Measurements from ENCODE around the gene COG1. TPM values are rescaled to one million over a fixed set of nuclear protein-coding genes. Genes with fewer than 3 reads are reported as not detected.

Gene COG1
- total and polyA plus RNA-seq, 7 donors: 17.5 to 33.5 (median 19.2) TPM

- WGBS, 2 donors: 12 to 58% methylated on average over 15 of the region's 15 CpGs
- DNase-seq: no peak
Observed at GRCh38 chr17:73182616-73183310, 10.1 kb upstream of the COG1 start.

DNA sequence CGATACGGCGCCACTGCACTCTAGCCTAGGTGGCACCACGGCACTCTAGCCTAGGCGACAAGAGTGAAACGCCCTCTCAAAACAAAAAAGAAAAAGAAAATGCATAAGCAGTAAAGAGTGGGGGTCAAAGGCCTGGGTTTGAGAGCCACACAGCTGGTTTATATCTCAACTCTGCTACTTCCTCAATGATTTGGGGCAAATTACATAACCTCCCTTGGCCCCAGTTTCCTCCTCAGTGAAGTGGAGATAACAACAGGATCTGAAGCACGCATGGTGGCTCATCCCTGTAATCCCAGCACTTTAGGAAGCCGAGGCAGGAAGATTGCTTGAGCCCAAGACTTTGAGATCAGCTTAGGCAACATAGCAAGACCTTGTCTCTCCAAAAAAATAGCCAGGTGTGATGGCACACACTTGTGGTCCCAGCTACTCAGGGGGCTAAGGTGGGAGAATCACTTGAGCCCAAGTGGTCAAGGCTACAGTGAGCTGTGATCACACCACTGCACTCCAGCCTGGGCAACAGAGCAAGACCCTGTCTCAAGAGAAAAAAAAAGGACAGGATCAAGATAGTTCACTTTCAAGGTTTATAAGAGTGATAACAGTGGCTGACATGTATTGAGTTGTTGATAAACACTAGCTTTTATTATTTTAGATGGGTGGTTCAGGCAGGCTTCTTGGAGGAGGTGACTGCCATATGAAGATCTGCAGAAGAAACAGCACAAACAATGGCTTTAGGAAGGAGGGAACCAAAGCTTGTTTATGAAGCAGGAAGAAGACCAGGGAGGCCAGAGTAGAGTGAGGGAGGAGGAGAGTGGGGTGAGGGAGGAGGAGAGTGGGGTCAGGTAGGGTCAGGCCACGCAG lies 8.5 kb upstream of the COG1 start:
- H3K9me3 ChIP-seq: no peaks in the 10 kb centered on the region
- H3K36me3 ChIP-seq: no peaks in the 10 kb centered on the region
- H3K4me1 ChIP-seq: no peaks in the 10 kb centered on the region
- no peak for TF ChIP-seq POLR2AphosphoS5 (IDR thresholded peaks at IDR 0.05)
- no peak for TF ChIP-seq POLR2A (IDR thresholded peaks at IDR 0.05)
- TF ChIP-seq, protein P1, sequence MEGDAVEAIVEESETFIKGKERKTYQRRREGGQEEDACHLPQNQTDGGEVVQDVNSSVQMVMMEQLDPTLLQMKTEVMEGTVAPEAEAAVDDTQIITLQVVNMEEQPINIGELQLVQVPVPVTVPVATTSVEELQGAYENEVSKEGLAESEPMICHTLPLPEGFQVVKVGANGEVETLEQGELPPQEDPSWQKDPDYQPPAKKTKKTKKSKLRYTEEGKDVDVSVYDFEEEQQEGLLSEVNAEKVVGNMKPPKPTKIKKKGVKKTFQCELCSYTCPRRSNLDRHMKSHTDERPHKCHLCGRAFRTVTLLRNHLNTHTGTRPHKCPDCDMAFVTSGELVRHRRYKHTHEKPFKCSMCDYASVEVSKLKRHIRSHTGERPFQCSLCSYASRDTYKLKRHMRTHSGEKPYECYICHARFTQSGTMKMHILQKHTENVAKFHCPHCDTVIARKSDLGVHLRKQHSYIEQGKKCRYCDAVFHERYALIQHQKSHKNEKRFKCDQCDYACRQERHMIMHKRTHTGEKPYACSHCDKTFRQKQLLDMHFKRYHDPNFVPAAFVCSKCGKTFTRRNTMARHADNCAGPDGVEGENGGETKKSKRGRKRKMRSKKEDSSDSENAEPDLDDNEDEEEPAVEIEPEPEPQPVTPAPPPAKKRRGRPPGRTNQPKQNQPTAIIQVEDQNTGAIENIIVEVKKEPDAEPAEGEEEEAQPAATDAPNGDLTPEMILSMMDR (IDR thresholded peaks at IDR 0.05): no peak
- H3K4me3 ChIP-seq: no peak overlapping the region
- DNase-seq: no peak
- intact Hi-C loops (cut with DNase I): no loop called here
- H3K27me3 ChIP-seq: no peaks in the 10 kb centered on the region
- H3K27ac ChIP-seq: no peak overlapping the region
- WGBS, 2 donors: 18 to 66% methylated on average over 9 of the region's 9 CpGs

More at GRCh38 chr17:73182616-73183310, 10.1 kb upstream of the COG1 start:
- H3K4me3 ChIP-seq: no peak overlapping the region
- no peaks in the 10 kb centered on the region for H3K9me3 ChIP-seq
- H3K4me1 ChIP-seq: no peaks in the 10 kb centered on the region
- no peaks in the 10 kb centered on the region for H3K27me3 ChIP-seq
- TF ChIP-seq POLR2A (IDR thresholded peaks at IDR 0.05) (no peak), EP300 (IDR thresholded peaks at IDR 0.05) (no peak), POLR2AphosphoS5 (IDR thresholded peaks at IDR 0.05) (no peak)
- TF ChIP-seq, protein P1 (IDR thresholded peaks at IDR 0.05): no peak
- H3K27ac ChIP-seq: no peak overlapping the region
- no peaks in the 10 kb centered on the region for H3K36me3 ChIP-seq
- intact Hi-C loops (cut with DNase I): no loop called here

DNA sequence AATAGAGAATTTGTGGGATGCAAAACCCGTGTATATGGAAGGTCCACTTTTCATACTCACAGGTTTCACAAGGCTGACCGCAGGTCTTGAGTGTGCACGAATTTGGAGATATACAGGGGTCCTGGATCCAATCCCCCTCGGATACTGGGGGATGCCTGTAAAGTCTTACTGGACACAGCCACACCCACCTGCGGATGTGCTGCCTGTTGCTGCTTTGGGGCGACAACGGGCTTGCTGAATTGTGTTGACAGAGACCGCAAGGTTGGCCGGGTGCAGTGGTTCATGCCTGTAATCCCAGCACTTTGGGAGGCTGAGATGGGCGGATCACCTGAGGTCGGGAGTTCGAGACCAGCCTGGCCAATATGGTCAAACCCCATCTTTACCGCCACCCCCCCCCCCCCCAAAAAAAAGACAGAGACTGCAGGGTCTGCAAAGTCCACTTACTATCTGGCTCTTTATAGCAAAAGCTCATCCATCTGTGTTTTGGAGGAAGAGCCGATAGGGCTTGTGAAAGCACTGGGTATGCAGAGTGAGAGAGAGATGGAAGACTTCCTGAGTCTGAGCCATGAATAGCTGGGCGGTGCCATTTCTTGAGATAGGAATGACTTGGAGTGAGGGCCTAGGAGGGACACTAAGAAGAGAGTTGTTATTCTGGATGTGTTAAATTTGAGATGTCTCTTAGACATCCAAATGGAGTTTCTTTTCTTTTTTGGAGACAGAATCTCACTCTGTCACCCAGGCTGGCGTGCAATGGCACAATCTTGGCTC lies 6.4 kb upstream of the COG1 start:
- intact Hi-C loops (cut with DNase I): no loop called here
- H3K4me3 ChIP-seq: no peak overlapping the region

DNA sequence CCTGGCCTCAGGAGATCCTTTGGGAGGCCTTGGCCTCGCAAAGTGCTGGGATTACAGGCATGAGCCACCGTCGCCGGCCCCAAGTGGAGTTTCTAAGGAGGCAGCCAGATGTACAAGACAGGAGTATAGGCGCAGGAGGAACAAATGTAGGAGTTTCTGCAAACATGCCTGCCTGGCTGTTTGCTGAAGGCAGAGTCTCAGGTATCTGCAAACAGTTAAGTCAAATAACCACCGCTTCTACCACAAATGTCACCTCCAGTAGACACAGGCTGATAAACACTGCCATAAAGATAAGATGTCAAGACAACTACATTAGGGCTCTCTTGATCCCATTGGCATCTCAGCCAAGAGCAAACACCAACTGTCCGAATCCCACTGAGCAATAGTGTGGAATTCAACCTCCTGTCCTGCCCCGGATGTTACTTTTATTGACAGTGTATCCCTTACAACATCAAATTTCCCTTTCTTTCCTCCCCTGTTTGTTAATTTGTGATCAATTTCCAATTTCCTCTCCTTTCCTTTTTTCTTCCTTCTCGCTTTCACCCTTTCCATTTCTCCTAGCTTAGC lies 5.6 kb upstream of the COG1 start:
- intact Hi-C loops (cut with DNase I): no loop called here
- WGBS, 2 donors: 21 to 58% methylated on average over 9 of the region's 9 CpGs
- H3K27me3 ChIP-seq: no peaks in the 10 kb centered on the region
- H3K36me3 ChIP-seq: no peaks in the 10 kb centered on the region
- peaks cover 0 to 8% (median 6%) of the 10 kb centered on the region in 4 donors for H3K4me1 ChIP-seq
- no peaks in the 10 kb centered on the region for H3K9me3 ChIP-seq
- DNase-seq: no peak
- TF ChIP-seq, protein P1 (IDR thresholded peaks at IDR 0.05): no peak
- no peak for TF ChIP-seq POLR2AphosphoS5 (IDR thresholded peaks at IDR 0.05)
- TF ChIP-seq EP300 (IDR thresholded peaks at IDR 0.05): no peak
- TF ChIP-seq POLR2A (IDR thresholded peaks at IDR 0.05): no peak
- no peak overlapping the region for H3K27ac ChIP-seq
- no peak overlapping the region for H3K4me3 ChIP-seq

More for the DNA sequence above, 6.4 kb upstream of the COG1 start:
- Histone ChIP-seq H3K36me3 (no peaks in the 10 kb centered on the region), H3K27me3 (no peaks in the 10 kb centered on the region), H3K9me3 (no peaks in the 10 kb centered on the region), H3K4me1 (no peaks in the 10 kb centered on the region), H3K27ac (no peak overlapping the region)
- DNase-seq: no peak
- TF ChIP-seq, protein P1 (IDR thresholded peaks at IDR 0.05): no peak
- TF ChIP-seq EP300 (IDR thresholded peaks at IDR 0.05) (no peak), POLR2AphosphoS5 (IDR thresholded peaks at IDR 0.05) (no peak), POLR2A (IDR thresholded peaks at IDR 0.05) (no peak)
- WGBS, 2 donors: 80 to 93% methylated on average over 16 of the region's 16 CpGs

Measured in sigmoid colon (tissue), 7 donors.